ENCODE measurements around the gene MITF. TPM values are rescaled to one million over a fixed set of nuclear protein-coding genes. Genes with fewer than 3 reads are reported as not detected.

MITF gene
- total RNA-seq, 1 experiment from 2014 or later = 40.3 TPM

GRCh38 chr3:69838217-69838616 is 99.0 kb downstream of the MITF start:
- no peak for DNase-seq
- CTCF ChIA-PET = no interaction called here

GRCh38 chr3:69838696-69839515 is 99.6 kb downstream of the MITF start:
- Mint-ChIP-seq H3K4me1 (ENCODE audit: low read depth, unreplicated experiment) (no peaks in the 10 kb centered on the region), H3K36me3 (ENCODE audit: insufficient read depth, unreplicated experiment) (no peaks in the 10 kb centered on the region), H3K27me3 (ENCODE audit: unreplicated experiment) (no peaks in the 10 kb centered on the region), H3K4me3 (ENCODE audit: low read depth, unreplicated experiment) (no peak overlapping the region), H3K27ac (ENCODE audit: unreplicated experiment) (no peak overlapping the region), H3K9me3 (ENCODE audit: low read depth, unreplicated experiment) (peaks cover 7% of the 10 kb centered on the region)
- no peak for DNase-seq
- intact Hi-C loops (cut with micrococcal nuclease; ENCODE audit: unreplicated experiment) = no loop called here
- CTCF ChIA-PET = no interaction called here
- no peak for TF ChIP-seq CTCF (IDR thresholded peaks at IDR 0.05; ENCODE audit: unreplicated experiment)
- BruUV-seq (replicated peaks) = no TSS peak

More at GRCh38 chr3:69838217-69838616, 99.0 kb downstream of the MITF start:
- no peak for TF ChIP-seq CTCF (IDR thresholded peaks at IDR 0.05; ENCODE audit: unreplicated experiment)
- Mint-ChIP-seq H3K4me3 (ENCODE audit: low read depth, unreplicated experiment) (no peak overlapping the region), H3K27ac (ENCODE audit: unreplicated experiment) (no peak overlapping the region), H3K9me3 (ENCODE audit: low read depth, unreplicated experiment) (peaks cover 7% of the 10 kb centered on the region), H3K27me3 (ENCODE audit: unreplicated experiment) (no peaks in the 10 kb centered on the region), H3K4me1 (ENCODE audit: low read depth, unreplicated experiment) (no peaks in the 10 kb centered on the region), H3K36me3 (ENCODE audit: insufficient read depth, unreplicated experiment) (no peaks in the 10 kb centered on the region)
- BruUV-seq (replicated peaks) = no TSS peak
- intact Hi-C loops (cut with micrococcal nuclease; ENCODE audit: unreplicated experiment) = no loop called here

GRCh38 chr3:69842351-69842750 is 103.1 kb downstream of the MITF start:
- CTCF ChIA-PET = no interaction called here

GRCh38 chr3:69842789-69843188 is 103.5 kb downstream of the MITF start:
- H3K27me3 Mint-ChIP-seq (ENCODE audit: unreplicated experiment) = no peaks in the 10 kb centered on the region
- TF ChIP-seq CTCF (IDR thresholded peaks at IDR 0.05; ENCODE audit: unreplicated experiment) = no peak
- H3K36me3 Mint-ChIP-seq (ENCODE audit: insufficient read depth, unreplicated experiment) = no peaks in the 10 kb centered on the region
- H3K27ac Mint-ChIP-seq (ENCODE audit: unreplicated experiment) = no peak overlapping the region
- CTCF ChIA-PET = no interaction called here
- H3K9me3 Mint-ChIP-seq (ENCODE audit: low read depth, unreplicated experiment) = no peaks in the 10 kb centered on the region
- intact Hi-C loops (cut with micrococcal nuclease; ENCODE audit: unreplicated experiment) = no loop called here
- no peak overlapping the region for H3K4me3 Mint-ChIP-seq (ENCODE audit: low read depth, unreplicated experiment)
- no peaks in the 10 kb centered on the region for H3K4me1 Mint-ChIP-seq (ENCODE audit: low read depth, unreplicated experiment)
- DNase-seq = no peak
- no TSS peak for BruUV-seq (replicated peaks)

More at GRCh38 chr3:69842351-69842750, 103.1 kb downstream of the MITF start:
- no peaks in the 10 kb centered on the region for H3K4me1 Mint-ChIP-seq (ENCODE audit: low read depth, unreplicated experiment)
- no TSS peak for BruUV-seq (replicated peaks)
- H3K27me3 Mint-ChIP-seq (ENCODE audit: unreplicated experiment) = no peaks in the 10 kb centered on the region
- no peak for DNase-seq
- H3K27ac Mint-ChIP-seq (ENCODE audit: unreplicated experiment) = no peak overlapping the region
- intact Hi-C loops (cut with micrococcal nuclease; ENCODE audit: unreplicated experiment) = no loop called here
- H3K9me3 Mint-ChIP-seq (ENCODE audit: low read depth, unreplicated experiment) = no peaks in the 10 kb centered on the region
- no peaks in the 10 kb centered on the region for H3K36me3 Mint-ChIP-seq (ENCODE audit: insufficient read depth, unreplicated experiment)
- no peak overlapping the region for H3K4me3 Mint-ChIP-seq (ENCODE audit: low read depth, unreplicated experiment)
- TF ChIP-seq CTCF (IDR thresholded peaks at IDR 0.05; ENCODE audit: unreplicated experiment) = no peak

Data from Calu3 (cell line).